ENCODE results near the gene RASIP1. TPM values are rescaled to one million over a fixed set of nuclear protein-coding genes. Genes with fewer than 3 reads are reported as not detected.
A peak's percentile ranks its signal among the peaks of the same experiment; 100 is the strongest.

RASIP1 gene
- total and polyA plus RNA-seq, 2 of the 8 experiments (the other 6 are each of a cell fraction or from before 2014, with no cell fraction given), result 9.3 to 11.4 TPM

- TF ChIP-seq CHD7 (IDR thresholded peaks at IDR 0.05; ENCODE audit: insufficient replicate concordance, low read length) (no peak), SUZ12 (IDR thresholded peaks at IDR 0.05; ENCODE audit: low read length) (no peak), ATF2 (IDR thresholded peaks at IDR 0.05; ENCODE audit: low read length) (peak; percentile 27; the same call in 1 of the 2 replicates), SP2 (IDR thresholded peaks at IDR 0.05; ENCODE audit: low read length) (peak; percentile 24; the same call in 1 of the 2 replicates), ZNF274 (IDR thresholded peaks at IDR 0.05; ENCODE audit: borderline replicate concordance, extremely low read depth, low read length) (no peak), FOSL1 (IDR thresholded peaks at IDR 0.05; ENCODE audit: insufficient read depth, low read depth, low read length) (no peak), ASH2L (IDR thresholded peaks at IDR 0.05; ENCODE audit: low read length) (no peak), YY1 (IDR thresholded peaks at IDR 0.05; ENCODE audit: low read depth, low read length) (peak; percentile 15; the same call in 1 of the 2 replicates), POU5F1 (IDR thresholded peaks at IDR 0.05; ENCODE audit: low read depth, low read length) (no peak)
These were observed 19.7 kb downstream of the RASIP1 start (continued) for GRCh38 chr19:48720613-48721296.

Measured in H1 (cell line).